HG02759 (cell line): Measurements from ENCODE around the gene MICAL2.
A peak's percentile ranks its signal among the peaks of the same experiment; 100 is the strongest.

ENCODE experiments used
- ATAC-seq: cut with Tn5 transposase; IDR thresholded peaks from one replicate; pipeline ENCODE4 v1.9.1; 2021; ENCODE audit warnings: mild to moderate bottlenecking, moderate library complexity; ENCODE audit not compliant: unreplicated experiment

The MICAL2 gene

GRCh38 chr11:12222055-12222792, 111.8 kb downstream of the MICAL2 start:
- no peak for ATAC-seq

GRCh38 chr11:12223771-12224536, 113.6 kb downstream of the MICAL2 start:
- ATAC-seq, result no peak

GRCh38 chr11:12224537-12224893, 114.1 kb downstream of the MICAL2 start:
- peak; percentile 99 for ATAC-seq

GRCh38 chr11:12225046-12225739, 114.8 kb downstream of the MICAL2 start:
- ATAC-seq, result no peak

GRCh38 chr11:12226093-12226492, 115.7 kb downstream of the MICAL2 start:
- ATAC-seq, result no peak

DNA sequence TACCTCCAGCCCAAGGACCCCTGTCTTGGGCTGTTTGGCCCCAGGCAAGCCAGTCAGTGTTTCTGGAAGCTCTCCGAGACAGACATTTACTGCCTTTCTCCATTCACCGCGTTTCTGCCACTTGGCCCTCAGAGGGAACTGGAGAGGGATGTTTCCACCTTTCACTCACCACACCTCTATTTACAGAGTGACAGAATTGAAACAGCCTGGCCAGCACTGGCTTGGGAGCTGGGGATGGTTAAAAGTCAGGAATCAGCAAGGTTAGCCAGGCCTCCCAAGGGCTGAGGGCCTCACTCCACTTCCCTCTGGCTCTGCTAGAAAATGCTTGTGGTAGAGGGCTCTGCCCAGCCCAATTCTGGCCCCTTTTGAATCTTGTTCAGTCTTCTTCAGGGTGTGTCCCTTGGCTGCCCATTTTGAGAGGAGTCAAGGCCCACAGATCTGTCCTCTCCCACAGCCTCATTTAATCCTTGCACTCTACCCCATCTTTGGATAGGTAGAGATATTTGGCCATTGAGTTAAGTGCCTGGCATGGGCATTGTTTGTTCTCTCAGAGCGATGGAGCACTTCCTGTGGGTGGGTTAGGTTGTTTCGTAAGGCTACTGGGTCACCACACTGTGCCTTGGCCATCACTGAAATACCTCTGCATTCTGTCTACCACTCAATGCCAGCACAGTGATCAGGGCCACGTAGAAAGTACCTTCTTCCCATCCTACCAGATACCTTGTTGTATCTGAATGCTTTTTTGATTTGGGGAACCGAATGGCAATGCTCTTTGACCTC, 119.2 kb downstream of the MICAL2 start:
- no peak for ATAC-seq

DNA sequence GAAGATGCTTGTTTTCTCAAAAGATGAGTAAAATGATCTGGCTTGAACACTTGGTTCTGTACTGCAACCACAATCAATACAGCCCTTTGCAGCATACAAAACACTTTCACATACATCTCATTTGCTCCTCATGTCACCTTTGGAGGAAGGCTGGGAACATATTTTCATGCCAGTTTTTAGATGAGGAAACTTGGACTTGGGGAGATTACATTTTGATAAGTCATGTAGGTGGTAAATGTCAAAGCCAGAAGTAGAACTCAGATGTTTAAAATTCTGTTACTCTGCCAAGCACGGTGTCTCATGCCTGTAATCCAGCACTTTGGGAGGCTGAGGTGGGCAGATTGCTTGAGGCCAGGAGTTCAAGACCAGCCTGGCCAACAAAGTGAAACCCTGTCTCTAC, 121.8 kb downstream of the MICAL2 start:
- no peak for ATAC-seq

- no peak for ATAC-seq
Observed at GRCh38 chr11:12232817-12233601, 122.6 kb downstream of the MICAL2 start.

- ATAC-seq, result no peak
Observed at GRCh38 chr11:12233602-12233925, 123.2 kb downstream of the MICAL2 start.

DNA sequence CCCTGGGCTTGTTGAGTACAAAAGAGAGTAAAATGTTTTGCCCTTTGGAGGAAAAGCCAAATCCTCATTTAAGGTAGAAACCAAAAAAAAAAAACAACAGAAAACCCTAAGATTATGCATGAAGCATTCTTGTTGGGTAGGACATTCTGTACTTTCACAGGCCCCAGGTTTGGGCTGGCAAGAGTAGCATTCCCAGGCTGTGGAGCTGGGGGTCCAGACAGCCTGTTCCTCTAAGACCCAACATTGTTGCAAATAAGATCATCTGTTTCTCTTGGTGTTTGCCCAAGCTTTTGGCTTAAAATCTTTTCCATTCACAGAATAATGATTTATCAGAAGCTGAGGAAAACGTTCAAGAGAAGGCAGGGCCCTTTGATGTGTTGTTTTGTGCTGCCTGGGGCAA, 123.8 kb downstream of the MICAL2 start:
- ATAC-seq, result no peak

DNA sequence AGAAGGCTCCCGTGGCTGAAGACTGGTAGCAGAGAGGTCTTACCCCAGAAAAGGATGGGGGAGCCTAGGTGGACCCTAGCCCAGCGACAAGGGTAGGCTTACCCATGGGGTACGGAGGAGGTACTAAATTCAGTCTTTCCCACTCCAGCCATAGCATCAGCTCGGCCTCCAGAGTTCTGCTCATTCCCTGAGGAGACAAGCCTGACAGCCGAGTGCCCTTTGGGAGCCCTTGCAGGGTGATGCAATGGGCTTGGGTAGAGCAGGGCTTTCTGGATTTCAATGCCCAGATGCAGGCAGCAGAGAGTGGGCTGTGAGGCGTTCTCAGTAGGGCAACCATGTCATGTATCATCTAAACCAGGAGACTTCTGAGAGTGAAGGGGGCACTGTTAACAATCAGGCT, 124.7 kb downstream of the MICAL2 start:
- ATAC-seq, result no peak

DNA sequence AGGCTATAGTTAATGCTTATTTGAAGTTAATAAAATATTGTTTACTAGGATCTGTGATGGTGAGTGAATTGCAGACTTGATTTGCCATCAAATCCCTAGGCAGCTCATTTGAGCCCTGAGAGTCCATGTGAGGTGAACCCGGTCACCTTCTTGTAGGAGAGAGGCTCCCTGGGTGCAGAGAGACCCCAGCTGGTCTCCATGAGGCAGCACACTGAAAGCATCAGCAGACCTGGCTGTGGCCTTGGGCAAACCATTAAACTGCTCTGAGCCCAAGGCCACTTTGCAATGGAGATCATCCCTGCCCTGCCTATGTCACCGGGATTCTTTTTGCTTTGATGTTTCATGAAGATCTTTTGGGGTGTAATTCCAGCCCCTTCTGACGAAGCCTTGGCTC, 125.2 kb downstream of the MICAL2 start:
- peak; percentile 4 for ATAC-seq

- ATAC-seq, result peak; percentile 63
Observed at GRCh38 chr11:12235947-12236743, 125.8 kb downstream of the MICAL2 start.

DNA sequence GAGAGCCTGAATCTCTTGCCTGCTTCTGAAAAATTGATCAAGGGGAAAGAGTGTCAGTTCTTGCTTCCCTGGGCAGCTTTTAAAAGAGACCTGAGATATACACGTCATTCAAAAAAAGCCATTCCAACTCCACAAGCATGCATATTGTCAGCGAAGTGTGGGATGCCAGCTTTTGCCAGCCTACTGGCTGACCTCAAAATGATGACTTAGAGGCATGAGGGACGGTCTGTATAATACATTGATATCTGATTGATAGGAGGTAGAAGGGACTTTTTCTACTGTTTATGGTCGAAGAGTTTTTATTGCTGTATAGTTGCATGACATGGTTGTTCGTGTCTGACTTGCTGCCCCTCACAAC, 126.3 kb downstream of the MICAL2 start:
- no peak for ATAC-seq

DNA sequence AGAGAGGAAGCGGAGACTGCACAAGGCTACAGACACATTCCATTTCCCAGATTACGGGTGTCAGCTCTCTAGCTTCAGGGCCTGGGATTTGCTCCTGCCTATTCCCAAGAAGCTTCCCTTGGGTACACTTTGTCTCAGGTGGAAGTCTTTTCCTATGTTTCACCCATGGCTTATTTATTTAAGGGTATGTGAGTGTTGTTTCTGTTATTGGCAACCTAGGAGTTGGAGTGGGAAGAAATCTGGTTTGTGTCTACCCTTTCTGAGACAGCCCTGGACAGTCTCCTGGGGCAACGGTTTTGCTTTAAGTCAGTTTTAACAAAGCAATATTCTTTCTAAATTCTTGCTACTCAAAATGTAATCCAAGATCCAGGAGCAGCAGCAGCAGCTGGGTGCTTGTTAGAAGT, 127.0 kb downstream of the MICAL2 start:
- ATAC-seq, result no peak

DNA sequence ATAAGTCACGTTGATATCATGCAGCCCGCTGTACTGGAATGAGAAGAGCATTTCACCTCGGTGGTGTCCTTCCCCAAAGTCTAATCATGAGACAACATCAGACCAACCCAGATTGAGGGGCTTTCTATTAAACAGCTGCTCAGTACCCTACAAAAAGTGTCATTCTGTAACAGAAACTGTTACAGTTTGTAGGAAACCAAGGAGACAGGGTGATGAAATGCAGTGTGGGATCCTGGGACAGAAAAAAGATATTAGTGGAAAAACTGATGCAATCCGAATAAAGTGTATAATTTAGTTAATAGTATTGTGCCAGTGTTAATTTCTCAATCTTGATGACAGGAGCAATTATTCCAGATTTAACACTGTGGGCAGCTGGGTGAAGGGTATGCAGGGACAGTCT, 128.0 kb downstream of the MICAL2 start:
- ATAC-seq, result no peak

GRCh38 chr11:12239396-12239795, 129.0 kb downstream of the MICAL2 start:
- ATAC-seq, result no peak

GRCh38 chr11:12239804-12240371, 129.5 kb downstream of the MICAL2 start:
- no peak for ATAC-seq

DNA sequence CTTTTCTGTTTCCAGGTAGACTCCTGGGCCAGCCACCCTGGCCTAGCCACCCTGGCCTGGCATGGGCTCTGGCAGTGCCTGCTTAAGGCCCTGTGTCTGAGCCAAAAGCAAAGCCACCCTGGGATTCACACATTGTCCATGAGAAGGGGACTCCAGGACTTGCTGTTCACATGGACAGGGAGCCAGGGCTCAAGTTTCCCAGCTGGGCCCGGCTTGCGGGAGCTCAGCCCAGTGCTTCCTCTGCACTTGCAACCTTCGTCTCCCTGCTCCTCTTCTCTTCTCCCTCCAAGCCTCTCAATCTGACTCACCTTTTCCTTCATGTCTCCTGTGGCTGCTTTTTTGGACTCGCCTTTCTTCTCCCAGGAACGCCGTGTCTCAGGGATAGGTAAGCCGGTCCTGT, 130.3 kb downstream of the MICAL2 start:
- ATAC-seq, result no peak
